Activated T-cell treated with anti-CD3 and anti-CD28 coated beads, Interleukin-2, amount 50 U/mL, for 4 hours (primary cell): ENCODE data around the gene TMEM184B. TPM values are rescaled to one million over a fixed set of nuclear protein-coding genes. Genes with fewer than 3 reads are reported as not detected.

Experiments used
- ATAC-seq, 2 donors: fragments of 200-7000 bp; cut with Tn5 transposase; one replicate each; pipeline ENCODE4 v1.10.0; 2021
- DNase-seq: peaks from one replicate; pipeline ENCODE4 v3.0.0-alpha.2; 2020
- H3K27me3 Mint-ChIP-seq: one replicate; pipeline ENCODE4 v1.8.0; 2021; ENCODE audit warnings: low read depth, mixed read lengths
- H3K36me3 Mint-ChIP-seq: one replicate; pipeline ENCODE4 v1.8.0; 2022; ENCODE audit warnings: mixed read lengths; ENCODE audit not compliant: insufficient read depth
- H3K4me1 Mint-ChIP-seq: one replicate; pipeline ENCODE4 v1.8.0; 2021; ENCODE audit warnings: low read depth, mixed read lengths
- H3K4me3 Mint-ChIP-seq: one replicate; pipeline ENCODE4 v1.8.0; 2021; ENCODE audit warnings: mild to moderate bottlenecking, moderate library complexity, mixed read lengths
- H3K9me3 Mint-ChIP-seq: one replicate; pipeline ENCODE4 v1.8.0; 2021; ENCODE audit warnings: mixed read lengths
- total RNA-seq, 3 donors: library from RNA; stranded (reverse); gene quantifications; one replicate each; pipeline ENCODE4 v1.2.1, GENCODE V29; 2021

Gene TMEM184B
- total RNA-seq, 3 donors from 2014 or later, result 26.5 to 33.5 (median 27.8) TPM

- Mint-ChIP-seq H3K36me3 (peaks cover 3% of the 10 kb centered on the region), H3K9me3 (no peaks in the 10 kb centered on the region), H3K27me3 (no peaks in the 10 kb centered on the region), H3K4me3 (no peak overlapping the region), H3K4me1 (peaks cover 20% of the 10 kb centered on the region)
- ATAC-seq, result no peak
- DNase-seq, result no peak
Measured at GRCh38 chr22:38221908-38222796, 50.7 kb downstream of the TMEM184B start.

- Mint-ChIP-seq H3K9me3 (no peaks in the 10 kb centered on the region), H3K36me3 (peaks cover 3% of the 10 kb centered on the region), H3K4me3 (no peak overlapping the region), H3K4me1 (peaks cover 20% of the 10 kb centered on the region), H3K27me3 (no peaks in the 10 kb centered on the region)
- no peak for DNase-seq
- no peak for ATAC-seq
Measured at GRCh38 chr22:38221407-38221806, 51.4 kb downstream of the TMEM184B start.

GRCh38 chr22:38220653-38221386, 52.0 kb downstream of the TMEM184B start:
- H3K9me3 Mint-ChIP-seq, result no peaks in the 10 kb centered on the region
- peaks cover 20% of the 10 kb centered on the region for H3K4me1 Mint-ChIP-seq
- peaks cover 3% of the 10 kb centered on the region for H3K36me3 Mint-ChIP-seq
- ATAC-seq (no peak), DNase-seq (no peak)
- H3K4me3 Mint-ChIP-seq, result no peak overlapping the region
- no peaks in the 10 kb centered on the region for H3K27me3 Mint-ChIP-seq

- no peak for ATAC-seq
- Mint-ChIP-seq H3K4me1 (peaks cover 20% of the 10 kb centered on the region), H3K4me3 (no peak overlapping the region), H3K27me3 (no peaks in the 10 kb centered on the region), H3K36me3 (peaks cover 3% of the 10 kb centered on the region), H3K9me3 (no peaks in the 10 kb centered on the region)
- DNase-seq, result no peak
Measured at GRCh38 chr22:38220163-38220562, 52.6 kb downstream of the TMEM184B start.

- peaks cover 22% of the 10 kb centered on the region for H3K4me1 Mint-ChIP-seq
- H3K9me3 Mint-ChIP-seq, result no peaks in the 10 kb centered on the region
- no peak for ATAC-seq
- no peak for DNase-seq
- H3K36me3 Mint-ChIP-seq, result peaks cover 3% of the 10 kb centered on the region
- H3K27me3 Mint-ChIP-seq, result no peaks in the 10 kb centered on the region
- H3K4me3 Mint-ChIP-seq, result no peak overlapping the region
Measured at GRCh38 chr22:38219632-38220031, 53.2 kb downstream of the TMEM184B start.

- H3K4me3 Mint-ChIP-seq, result no peak overlapping the region
- H3K4me1 Mint-ChIP-seq, result peaks cover 24% of the 10 kb centered on the region
- peaks cover 3% of the 10 kb centered on the region for H3K36me3 Mint-ChIP-seq
- DNase-seq (peak; percentile 40), ATAC-seq (peak; percentile 9 to 45)
- H3K27me3 Mint-ChIP-seq, result no peaks in the 10 kb centered on the region
- no peaks in the 10 kb centered on the region for H3K9me3 Mint-ChIP-seq
Measured at GRCh38 chr22:38218661-38219622, 53.9 kb downstream of the TMEM184B start.

GRCh38 chr22:38215156-38216038, 57.4 kb downstream of the TMEM184B start:
- H3K4me3 Mint-ChIP-seq, result no peak overlapping the region
- no peak for ATAC-seq

GRCh38 chr22:38214302-38215056, 58.3 kb downstream of the TMEM184B start:
- ATAC-seq, result peak; percentile 56 to 68
- H3K4me1 Mint-ChIP-seq, result peaks cover 30% of the 10 kb centered on the region
- H3K36me3 Mint-ChIP-seq, result no peaks in the 10 kb centered on the region
- no peaks in the 10 kb centered on the region for H3K27me3 Mint-ChIP-seq
- peak overlapping the region; percentile 45 for H3K4me3 Mint-ChIP-seq
- no peaks in the 10 kb centered on the region for H3K9me3 Mint-ChIP-seq
- peak; percentile 68 for DNase-seq

More at GRCh38 chr22:38215156-38216038, 57.4 kb downstream of the TMEM184B start:
- H3K9me3 Mint-ChIP-seq, result no peaks in the 10 kb centered on the region
- no peak for DNase-seq
- no peaks in the 10 kb centered on the region for H3K36me3 Mint-ChIP-seq
- H3K27me3 Mint-ChIP-seq, result no peaks in the 10 kb centered on the region
- H3K4me1 Mint-ChIP-seq, result peaks cover 31% of the 10 kb centered on the region

GRCh38 chr22:38213990-38214301, 58.9 kb downstream of the TMEM184B start:
- no peaks in the 10 kb centered on the region for H3K9me3 Mint-ChIP-seq
- peaks cover 25% of the 10 kb centered on the region for H3K4me1 Mint-ChIP-seq
- peak overlapping the region; percentile 45 for H3K4me3 Mint-ChIP-seq
- DNase-seq (no peak), ATAC-seq (no peak)
- no peaks in the 10 kb centered on the region for H3K36me3 Mint-ChIP-seq
- H3K27me3 Mint-ChIP-seq, result no peaks in the 10 kb centered on the region

- ATAC-seq, result no peak
- Mint-ChIP-seq H3K4me3 (no peak overlapping the region), H3K4me1 (peaks cover 23% of the 10 kb centered on the region)
Measured at GRCh38 chr22:38213319-38213989, 59.4 kb downstream of the TMEM184B start.

GRCh38 chr22:38212442-38212841, 60.4 kb downstream of the TMEM184B start:
- Mint-ChIP-seq H3K9me3 (no peaks in the 10 kb centered on the region), H3K27me3 (no peaks in the 10 kb centered on the region), H3K4me3 (no peak overlapping the region), H3K36me3 (no peaks in the 10 kb centered on the region), H3K4me1 (peaks cover 17% of the 10 kb centered on the region)
- DNase-seq (no peak), ATAC-seq (no peak)

More at GRCh38 chr22:38213319-38213989, 59.4 kb downstream of the TMEM184B start:
- no peak for DNase-seq
- Mint-ChIP-seq H3K9me3 (no peaks in the 10 kb centered on the region), H3K27me3 (no peaks in the 10 kb centered on the region), H3K36me3 (no peaks in the 10 kb centered on the region)

- Mint-ChIP-seq H3K36me3 (no peaks in the 10 kb centered on the region), H3K9me3 (no peaks in the 10 kb centered on the region), H3K4me3 (no peak overlapping the region), H3K27me3 (no peaks in the 10 kb centered on the region), H3K4me1 (peaks cover 17% of the 10 kb centered on the region)
- ATAC-seq (no peak), DNase-seq (no peak)
Measured at GRCh38 chr22:38211556-38211955, 61.3 kb downstream of the TMEM184B start.
